Fibroblast of peridontal ligament (primary cell): Measurements from ENCODE around the gene CDA.

ENCODE experiments used
- DNase-seq: peaks from one replicate; pipeline ENCODE4 v3.0.0-alpha.2; 2010; ENCODE audit errors: extremely low read depth

The CDA gene

GRCh38 chr1:20615946-20616846 lies 27.3 kb downstream of the CDA start:
- DNase-seq = peak; percentile 29

GRCh38 chr1:20616847-20617487 lies 28.1 kb downstream of the CDA start:
- DNase-seq = no peak

GRCh38 chr1:20618550-20618949 lies 29.7 kb downstream of the CDA start:
- DNase-seq = no peak

GRCh38 chr1:20619999-20620398 lies 31.1 kb downstream of the CDA start:
- no peak for DNase-seq

- no peak for DNase-seq
Measured at GRCh38 chr1:20621012-20621411, 32.1 kb downstream of the CDA start.

GRCh38 chr1:20624709-20625108 lies 35.8 kb downstream of the CDA start:
- no peak for DNase-seq

GRCh38 chr1:20625176-20626097 lies 36.5 kb downstream of the CDA start:
- DNase-seq = no peak

- DNase-seq = no peak
Measured at GRCh38 chr1:20626098-20626427, 37.2 kb downstream of the CDA start.

GRCh38 chr1:20626524-20626923 lies 37.6 kb downstream of the CDA start:
- no peak for DNase-seq

- DNase-seq = no peak
Measured at GRCh38 chr1:20630729-20631128, 41.8 kb downstream of the CDA start.

- DNase-seq = no peak
Measured at GRCh38 chr1:20632386-20632785, 43.5 kb downstream of the CDA start.

GRCh38 chr1:20633190-20634064 lies 44.5 kb downstream of the CDA start, which contains the start of gene PINK1:
PINK1 (plus strand) TSS chr1:20633458; CDS start chr1:20633549, 91 bp downstream.
- DNase-seq = peak; percentile 56

GRCh38 chr1:20634065-20634593 lies 45.2 kb downstream of the CDA start:
- no peak for DNase-seq

- DNase-seq = no peak
Measured at GRCh38 chr1:20634594-20635084, 45.7 kb downstream of the CDA start.

- DNase-seq = no peak
Measured at GRCh38 chr1:20636785-20637347, 48.0 kb downstream of the CDA start.

GRCh38 chr1:20640183-20640597 lies 51.3 kb downstream of the CDA start:
- DNase-seq = peak; percentile 70

GRCh38 chr1:20641975-20642374 lies 53.1 kb downstream of the CDA start:
- DNase-seq = no peak

- no peak for DNase-seq
Measured at GRCh38 chr1:20643080-20643479, 54.2 kb downstream of the CDA start.

GRCh38 chr1:20644416-20644815 lies 55.5 kb downstream of the CDA start:
- no peak for DNase-seq

- DNase-seq = no peak
Measured at GRCh38 chr1:20645414-20645813, 56.5 kb downstream of the CDA start.
